Activated naive CD8-positive, alpha-beta T cell (primary cell): Measurements from ENCODE around the gene STK25.
"Not testable (repeated sequence)": the region's sequence is repeated elsewhere in the genome, so short reads cannot be mapped to it uniquely, and the experiment has no call there.

ENCODE experiments used
- H3K27ac Mint-ChIP-seq: one replicate; pipeline ENCODE4 v1.8.0; 2021; ENCODE audit warnings: mixed read lengths
- H3K27me3 Mint-ChIP-seq: one replicate; pipeline ENCODE4 v1.8.0; 2021; ENCODE audit warnings: mixed read lengths
- H3K36me3 Mint-ChIP-seq: one replicate; pipeline ENCODE4 v1.8.0; 2021; ENCODE audit warnings: mixed read lengths
- H3K4me1 Mint-ChIP-seq: one replicate; pipeline ENCODE4 v1.8.0; 2021; ENCODE audit warnings: low read depth, mixed read lengths
- H3K4me3 Mint-ChIP-seq: one replicate; pipeline ENCODE4 v1.8.0; 2021; ENCODE audit warnings: mild to moderate bottlenecking, mixed read lengths
- H3K9me3 Mint-ChIP-seq: one replicate; pipeline ENCODE4 v1.8.0; 2021; ENCODE audit warnings: low read depth, mixed read lengths

The STK25 gene

DNA sequence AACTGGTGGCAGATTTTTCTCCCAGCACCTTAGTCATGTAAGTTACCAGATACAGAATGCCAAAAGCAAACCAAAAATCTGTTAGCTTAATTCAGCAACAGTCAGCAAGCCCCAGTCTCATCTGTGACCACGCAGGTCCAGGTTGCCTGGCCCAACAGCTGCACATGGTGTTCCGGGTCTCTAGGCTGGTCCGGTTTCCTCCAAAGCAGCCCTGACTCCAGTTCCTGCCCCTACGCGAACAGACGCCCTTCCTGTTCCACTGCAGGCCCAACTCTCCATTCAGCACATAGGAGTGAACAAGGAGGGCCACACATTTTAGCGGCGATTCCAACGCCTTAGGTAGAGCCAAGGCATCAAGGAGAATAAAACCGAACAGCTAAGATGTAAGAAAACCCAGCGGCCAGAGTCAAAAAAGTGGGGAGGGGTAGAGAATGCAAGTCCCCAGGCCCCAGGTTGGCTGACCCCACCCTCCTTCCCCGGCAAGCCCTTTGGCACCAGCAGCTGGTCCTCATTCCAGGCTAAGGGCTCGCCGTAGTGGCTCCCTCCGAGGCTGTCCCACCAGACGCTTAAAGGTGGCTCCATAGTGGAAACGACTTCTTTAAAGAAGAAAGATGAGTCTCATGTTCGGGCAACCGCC is 1.5 kb downstream of the STK25 start:
- H3K4me1 Mint-ChIP-seq: peaks cover 18% of the 10 kb centered on the region
- H3K9me3 Mint-ChIP-seq: no peaks in the 10 kb centered on the region
- peak overlapping the region; percentile 58 for H3K27ac Mint-ChIP-seq
- H3K36me3 Mint-ChIP-seq: no peaks in the 10 kb centered on the region
- peak overlapping the region; percentile 87 for H3K4me3 Mint-ChIP-seq
- H3K27me3 Mint-ChIP-seq: no peaks in the 10 kb centered on the region

DNA sequence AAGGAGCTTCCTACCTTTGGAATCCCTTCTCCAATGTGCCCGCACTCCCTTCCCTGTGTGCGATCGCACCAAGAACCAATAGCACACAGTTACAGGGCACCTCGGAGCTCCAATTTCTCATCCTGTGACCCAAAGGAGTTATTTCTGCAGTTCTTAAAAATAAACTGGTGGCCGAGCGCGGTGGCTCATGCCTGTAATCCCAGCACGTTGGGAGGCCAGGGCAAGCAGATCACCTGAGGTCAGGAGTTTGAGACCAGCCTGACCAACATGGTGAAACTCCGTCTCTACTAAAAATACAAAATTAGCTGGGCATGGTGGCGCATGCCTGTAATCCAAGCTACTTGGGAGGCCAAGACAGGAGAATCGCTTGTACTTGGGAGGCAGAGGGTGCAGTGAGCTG is 2.1 kb downstream of the STK25 start:
- not testable (repeated sequence) for H3K9me3 Mint-ChIP-seq, H3K36me3 Mint-ChIP-seq, H3K27ac Mint-ChIP-seq, H3K27me3 Mint-ChIP-seq
- H3K4me1 Mint-ChIP-seq: peaks cover 18% of the 10 kb centered on the region
- H3K4me3 Mint-ChIP-seq: peak overlapping the region; percentile 87

DNA sequence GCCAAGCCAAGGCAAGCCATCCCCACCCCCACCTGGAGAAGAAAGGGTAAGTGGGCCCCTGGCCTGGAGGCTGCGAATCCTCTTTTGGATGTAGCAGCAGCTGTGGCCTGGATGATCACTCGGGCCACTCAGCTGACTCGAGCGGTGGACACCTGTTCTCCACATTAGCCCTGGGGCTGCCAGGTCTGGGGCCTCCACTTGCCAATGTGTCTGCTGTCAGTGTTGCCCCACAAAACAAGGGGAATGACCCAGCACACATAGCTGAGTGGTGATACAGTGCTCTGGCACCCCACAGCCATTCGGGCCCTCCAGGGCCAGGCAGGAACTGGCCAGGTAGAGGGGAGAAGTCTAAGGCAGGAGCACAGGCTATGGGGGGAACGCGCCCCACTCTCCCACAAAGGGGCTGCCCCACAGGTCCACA is 2.6 kb downstream of the STK25 start:
- no peak overlapping the region for H3K27ac Mint-ChIP-seq
- H3K4me3 Mint-ChIP-seq: no peak overlapping the region

DNA sequence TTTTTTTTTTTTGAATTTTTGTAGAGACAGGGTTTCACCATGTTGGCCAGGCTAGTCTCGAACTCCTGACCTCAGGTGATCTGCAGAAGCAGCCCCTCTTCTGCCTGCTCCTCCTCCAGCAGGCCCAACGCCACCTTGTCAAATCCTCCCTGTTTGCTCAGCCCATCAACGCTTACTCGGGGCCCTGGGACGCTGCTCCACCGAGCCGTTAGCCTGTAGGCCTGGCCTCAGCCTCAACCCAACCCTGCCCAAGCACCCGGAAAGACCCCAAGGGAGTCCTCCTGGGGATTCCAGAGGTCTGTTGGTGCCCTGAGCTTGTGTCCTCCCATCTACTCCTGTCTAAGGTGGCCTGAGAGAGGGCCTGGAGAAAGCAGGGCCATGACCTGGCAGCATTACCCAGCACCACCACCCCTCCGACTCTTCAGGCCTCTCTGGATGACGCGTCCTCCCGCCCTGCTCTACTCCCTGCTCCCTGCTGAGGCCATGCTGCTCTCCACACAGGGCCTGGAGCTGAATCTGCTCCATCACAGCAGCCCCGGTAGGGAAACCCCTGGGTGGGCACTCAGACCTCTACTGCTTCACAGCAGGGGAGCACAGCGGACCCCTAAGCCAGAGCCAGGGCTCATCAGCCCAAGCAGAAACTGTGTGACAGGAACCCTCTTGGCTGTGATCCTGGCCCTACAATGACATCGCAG is 3.2 kb downstream of the STK25 start:
- H3K9me3 Mint-ChIP-seq: no peaks in the 10 kb centered on the region
- H3K36me3 Mint-ChIP-seq: no peaks in the 10 kb centered on the region
- no peak overlapping the region for H3K4me3 Mint-ChIP-seq
- no peaks in the 10 kb centered on the region for H3K27me3 Mint-ChIP-seq
- no peak overlapping the region for H3K27ac Mint-ChIP-seq
- peaks cover 17% of the 10 kb centered on the region for H3K4me1 Mint-ChIP-seq

More for the DNA sequence above, 2.6 kb downstream of the STK25 start:
- Mint-ChIP-seq H3K4me1 (peaks cover 17% of the 10 kb centered on the region), H3K36me3 (no peaks in the 10 kb centered on the region), H3K9me3 (no peaks in the 10 kb centered on the region), H3K27me3 (no peaks in the 10 kb centered on the region)

DNA sequence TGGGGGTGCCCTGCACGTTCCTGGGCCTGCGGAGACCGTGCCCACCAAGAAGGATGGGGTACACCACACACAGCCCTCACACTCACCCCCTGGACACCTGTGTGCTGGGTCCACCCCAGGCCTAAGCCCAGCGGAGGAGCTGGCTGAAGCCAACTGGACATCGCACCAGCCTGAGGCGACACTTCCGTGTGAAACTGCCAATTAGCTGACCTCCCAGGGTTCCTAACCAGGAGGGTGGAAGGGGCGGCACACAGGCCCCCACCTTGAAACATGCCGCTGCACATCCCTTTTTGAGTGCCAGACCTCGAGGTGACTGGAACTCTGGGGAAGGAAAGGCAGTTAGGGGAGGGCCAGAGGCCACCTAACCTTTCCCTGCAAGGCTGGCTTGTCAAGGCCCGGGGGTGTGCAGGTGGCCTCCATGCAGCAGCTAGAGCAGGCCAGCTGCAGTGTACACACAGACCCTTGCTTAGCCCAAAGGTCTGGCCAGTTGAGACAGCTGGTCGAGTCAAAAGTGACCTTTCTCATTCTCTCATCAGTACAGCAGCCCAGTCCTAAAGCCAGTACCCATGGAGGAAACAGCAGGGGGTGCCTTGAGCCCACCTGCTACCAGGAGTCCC is 4.5 kb downstream of the STK25 start:
- H3K4me1 Mint-ChIP-seq: peaks cover 9% of the 10 kb centered on the region
- H3K9me3 Mint-ChIP-seq: no peaks in the 10 kb centered on the region
- H3K27ac Mint-ChIP-seq: no peak overlapping the region
- H3K36me3 Mint-ChIP-seq: no peaks in the 10 kb centered on the region
- no peaks in the 10 kb centered on the region for H3K27me3 Mint-ChIP-seq
- H3K4me3 Mint-ChIP-seq: no peak overlapping the region

DNA sequence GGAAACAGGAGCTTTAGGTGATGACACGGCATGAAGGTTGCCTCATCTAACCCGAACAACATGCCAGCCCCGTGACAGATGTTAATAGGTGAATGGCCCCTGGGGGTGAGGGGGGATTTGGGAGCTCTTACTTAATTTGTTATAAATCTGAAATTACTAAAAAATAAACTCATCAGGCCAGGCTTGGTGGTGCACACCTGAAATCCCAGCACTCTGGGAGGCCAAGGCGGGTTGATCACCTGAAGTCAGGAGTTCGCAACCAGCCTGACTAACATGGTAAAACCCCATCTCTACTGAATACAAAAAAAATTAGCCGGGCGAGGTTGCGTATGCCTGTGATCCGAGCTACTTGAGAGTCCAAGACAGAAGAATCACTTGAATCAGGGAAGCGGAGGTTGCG is 6.1 kb downstream of the STK25 start:
- H3K4me1 Mint-ChIP-seq: peaks cover 6% of the 10 kb centered on the region
- H3K36me3 Mint-ChIP-seq: no peaks in the 10 kb centered on the region
- H3K4me3 Mint-ChIP-seq: no peak overlapping the region
- H3K27me3 Mint-ChIP-seq: no peaks in the 10 kb centered on the region
- no peak overlapping the region for H3K27ac Mint-ChIP-seq
- no peaks in the 10 kb centered on the region for H3K9me3 Mint-ChIP-seq

DNA sequence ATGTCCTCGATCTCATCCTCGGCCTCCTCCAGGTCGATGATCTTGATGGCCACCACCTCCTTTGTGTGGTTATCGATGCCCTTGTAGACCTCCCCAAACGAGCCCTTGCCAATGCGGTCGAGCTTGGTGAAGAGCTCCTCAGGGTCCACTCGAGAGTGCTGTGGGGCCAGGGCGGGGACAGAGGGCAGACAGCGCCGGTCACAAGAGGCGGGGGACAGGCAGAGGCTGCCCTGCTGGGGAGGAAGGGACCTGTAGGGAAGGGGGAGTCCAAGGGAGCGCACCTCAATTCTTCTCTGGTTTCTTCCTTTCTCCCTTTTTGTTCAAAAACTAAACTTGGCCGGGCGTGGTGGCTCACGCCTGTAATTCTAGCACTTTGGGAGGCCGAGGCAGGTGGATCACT is 6.8 kb downstream of the STK25 start:
- Mint-ChIP-seq H3K27me3 (no peaks in the 10 kb centered on the region), H3K4me3 (no peak overlapping the region), H3K36me3 (no peaks in the 10 kb centered on the region), H3K4me1 (no peaks in the 10 kb centered on the region), H3K27ac (no peak overlapping the region), H3K9me3 (no peaks in the 10 kb centered on the region)

DNA sequence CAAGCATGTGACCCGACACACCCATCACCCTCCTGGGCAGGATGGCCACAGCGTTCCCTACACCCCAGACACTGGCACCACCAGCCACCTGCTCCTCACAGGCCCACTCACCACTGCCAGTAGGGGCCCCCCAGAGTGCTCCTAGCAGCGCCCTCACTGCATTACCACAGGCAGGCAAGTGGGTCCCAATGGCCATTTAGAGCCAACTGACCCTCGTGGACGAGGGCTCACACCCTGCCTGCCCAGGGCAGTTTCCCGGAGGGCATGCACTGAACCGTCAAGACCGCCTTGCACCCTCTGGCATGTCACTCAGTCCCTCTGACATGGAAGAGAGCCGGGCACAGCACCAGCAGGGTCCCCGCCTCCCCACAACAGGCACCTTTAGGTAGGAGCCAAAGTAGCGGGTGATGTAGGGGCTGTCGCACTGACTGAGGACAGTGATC is 7.3 kb downstream of the STK25 start:
- H3K4me1 Mint-ChIP-seq: no peaks in the 10 kb centered on the region
- no peaks in the 10 kb centered on the region for H3K36me3 Mint-ChIP-seq
- no peaks in the 10 kb centered on the region for H3K27me3 Mint-ChIP-seq
- H3K4me3 Mint-ChIP-seq: no peak overlapping the region
- no peaks in the 10 kb centered on the region for H3K9me3 Mint-ChIP-seq
- no peak overlapping the region for H3K27ac Mint-ChIP-seq

DNA sequence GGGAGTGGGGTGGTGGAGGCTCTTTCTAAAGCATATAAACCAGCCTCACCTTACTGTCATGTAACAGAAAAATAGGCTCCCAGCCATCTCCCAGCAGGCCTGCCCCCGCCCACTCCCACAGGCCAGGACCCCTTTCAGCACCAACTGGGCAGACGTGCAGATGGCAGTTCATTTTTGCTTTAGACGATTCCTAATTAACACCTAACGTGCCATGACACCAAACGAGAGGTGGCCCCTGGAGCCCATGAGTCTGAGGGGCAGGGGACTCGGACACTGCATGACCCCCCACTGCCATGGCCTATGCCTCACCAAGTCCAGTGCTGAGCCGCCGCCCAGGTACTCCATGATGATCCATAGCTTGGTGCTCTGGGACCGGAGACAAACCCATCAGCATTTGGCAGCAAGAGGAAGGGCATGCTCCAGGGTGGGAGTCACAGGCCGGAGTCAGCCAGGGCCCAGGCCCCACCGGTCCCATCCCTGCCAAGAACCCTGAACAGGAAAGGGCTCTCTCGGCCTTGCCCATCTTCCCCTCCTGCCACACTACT is 7.9 kb downstream of the STK25 start:
- H3K4me3 Mint-ChIP-seq: no peak overlapping the region
- no peaks in the 10 kb centered on the region for H3K36me3 Mint-ChIP-seq
- no peaks in the 10 kb centered on the region for H3K27me3 Mint-ChIP-seq
- no peaks in the 10 kb centered on the region for H3K4me1 Mint-ChIP-seq
- no peak overlapping the region for H3K27ac Mint-ChIP-seq
- H3K9me3 Mint-ChIP-seq: no peaks in the 10 kb centered on the region

DNA sequence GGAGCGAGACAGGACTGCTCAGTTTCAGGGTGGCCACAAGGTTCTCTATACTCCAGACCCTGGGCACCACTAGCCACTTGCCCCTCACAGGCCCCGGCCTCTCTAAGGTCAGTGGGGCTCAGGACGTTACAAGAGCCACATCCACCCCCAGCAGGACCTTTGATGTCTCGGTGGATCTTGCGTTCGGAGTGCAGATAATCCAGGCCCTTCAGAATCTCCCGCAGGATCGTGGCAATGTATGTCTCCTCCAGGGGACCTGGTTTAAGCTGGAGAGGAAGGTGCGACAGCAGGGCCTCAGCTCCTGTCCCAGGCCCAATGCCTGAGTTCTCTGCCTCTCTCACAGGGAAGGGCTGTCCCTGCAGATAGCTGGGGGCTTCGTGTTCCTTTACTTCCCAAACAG is 8.4 kb downstream of the STK25 start:
- H3K4me3 Mint-ChIP-seq: no peak overlapping the region
- H3K27ac Mint-ChIP-seq: no peak overlapping the region
- no peaks in the 10 kb centered on the region for H3K9me3 Mint-ChIP-seq
- no peaks in the 10 kb centered on the region for H3K4me1 Mint-ChIP-seq
- H3K27me3 Mint-ChIP-seq: no peaks in the 10 kb centered on the region
- no peaks in the 10 kb centered on the region for H3K36me3 Mint-ChIP-seq

DNA sequence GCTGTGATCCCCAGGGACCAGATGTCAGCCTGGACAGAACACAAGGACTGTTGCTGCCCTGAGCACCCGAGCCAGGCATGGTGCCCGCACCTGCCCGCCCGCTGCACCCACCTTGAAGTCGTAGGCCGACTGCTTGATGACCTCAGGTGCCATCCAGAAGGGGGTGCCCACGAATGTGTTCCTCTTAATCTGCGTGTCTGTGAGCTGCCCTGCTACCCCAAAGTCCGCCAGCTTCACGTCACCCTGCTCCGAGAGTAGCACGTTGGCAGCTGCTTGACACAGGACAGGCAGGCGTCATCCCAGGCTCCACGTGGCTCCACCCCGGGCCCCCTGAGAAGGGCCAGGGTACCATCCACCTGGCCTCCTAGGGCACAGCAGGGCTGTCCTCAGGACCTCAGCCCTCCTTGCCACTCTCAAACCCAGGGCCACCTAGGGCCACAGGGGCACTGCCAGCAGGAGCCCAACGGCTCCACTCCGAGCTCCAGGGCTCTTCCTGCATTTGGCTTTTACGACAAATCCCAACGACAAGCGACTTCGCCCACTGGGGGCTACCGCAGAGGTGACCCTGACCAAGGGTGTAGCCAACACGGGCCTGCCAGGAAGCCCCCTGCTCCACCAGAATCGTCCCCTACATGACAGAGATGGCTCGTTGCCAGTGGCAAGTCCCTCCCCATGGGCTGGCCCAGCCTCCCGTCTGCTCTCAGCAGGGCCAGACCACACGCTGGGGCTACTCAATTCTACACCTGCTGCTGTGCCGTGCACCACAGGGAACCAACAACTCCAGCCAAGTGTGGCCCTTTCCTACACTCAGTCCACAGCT is 9.0 kb downstream of the STK25 start:
- Mint-ChIP-seq H3K4me1 (no peaks in the 10 kb centered on the region), H3K27ac (no peak overlapping the region), H3K27me3 (no peaks in the 10 kb centered on the region), H3K9me3 (no peaks in the 10 kb centered on the region), H3K4me3 (no peak overlapping the region), H3K36me3 (no peaks in the 10 kb centered on the region)

DNA sequence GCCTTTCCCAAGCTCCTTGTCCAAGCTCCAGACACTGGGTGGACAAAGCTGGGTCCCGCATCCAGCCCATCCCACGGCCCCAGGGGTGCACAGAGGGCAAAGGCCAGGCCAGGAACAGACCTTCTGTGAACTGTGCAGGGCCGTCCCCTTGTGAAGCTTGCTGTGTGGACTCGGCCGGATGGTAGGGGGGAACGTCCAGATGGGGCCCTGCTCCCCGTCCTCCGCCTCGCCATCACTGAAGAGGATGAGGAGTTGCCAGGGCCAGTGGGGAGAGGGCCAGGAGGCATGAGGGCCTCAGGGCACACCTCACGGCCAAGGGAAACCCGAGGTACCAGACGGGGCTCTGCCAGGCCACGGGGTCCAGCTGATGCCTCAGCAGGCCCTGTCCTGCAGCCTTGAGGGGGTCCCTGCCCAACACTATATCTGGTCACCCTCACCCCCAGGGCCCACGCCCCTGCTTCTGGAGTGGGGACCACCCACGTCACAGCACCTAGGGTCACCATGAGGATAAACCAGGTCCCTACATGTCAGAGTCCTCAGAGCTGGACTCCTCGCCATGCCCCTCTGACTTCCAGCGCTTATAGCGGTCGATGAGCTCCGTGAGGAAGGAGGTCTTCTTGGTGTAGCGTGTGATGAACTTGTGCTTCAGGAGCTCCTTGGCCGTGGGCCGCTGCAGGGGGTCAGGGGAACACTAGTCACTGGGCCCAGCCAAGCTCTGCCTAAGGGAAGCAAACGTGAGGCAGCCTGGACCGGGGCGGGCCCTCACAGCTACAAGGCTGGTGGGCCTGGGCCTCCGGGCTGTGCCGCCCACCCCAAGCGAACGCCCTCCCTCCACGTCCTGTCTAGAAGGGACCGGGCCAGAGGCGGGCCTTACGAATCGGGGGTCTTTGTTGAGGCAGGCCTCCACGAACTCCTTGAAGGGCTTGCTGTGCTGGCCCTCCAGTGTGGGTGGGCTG is 10.0 kb downstream of the STK25 start:
- Mint-ChIP-seq H3K9me3 (no peaks in the 10 kb centered on the region), H3K4me1 (no peaks in the 10 kb centered on the region), H3K4me3 (no peak overlapping the region), H3K27ac (no peak overlapping the region), H3K36me3 (no peaks in the 10 kb centered on the region), H3K27me3 (no peaks in the 10 kb centered on the region)

DNA sequence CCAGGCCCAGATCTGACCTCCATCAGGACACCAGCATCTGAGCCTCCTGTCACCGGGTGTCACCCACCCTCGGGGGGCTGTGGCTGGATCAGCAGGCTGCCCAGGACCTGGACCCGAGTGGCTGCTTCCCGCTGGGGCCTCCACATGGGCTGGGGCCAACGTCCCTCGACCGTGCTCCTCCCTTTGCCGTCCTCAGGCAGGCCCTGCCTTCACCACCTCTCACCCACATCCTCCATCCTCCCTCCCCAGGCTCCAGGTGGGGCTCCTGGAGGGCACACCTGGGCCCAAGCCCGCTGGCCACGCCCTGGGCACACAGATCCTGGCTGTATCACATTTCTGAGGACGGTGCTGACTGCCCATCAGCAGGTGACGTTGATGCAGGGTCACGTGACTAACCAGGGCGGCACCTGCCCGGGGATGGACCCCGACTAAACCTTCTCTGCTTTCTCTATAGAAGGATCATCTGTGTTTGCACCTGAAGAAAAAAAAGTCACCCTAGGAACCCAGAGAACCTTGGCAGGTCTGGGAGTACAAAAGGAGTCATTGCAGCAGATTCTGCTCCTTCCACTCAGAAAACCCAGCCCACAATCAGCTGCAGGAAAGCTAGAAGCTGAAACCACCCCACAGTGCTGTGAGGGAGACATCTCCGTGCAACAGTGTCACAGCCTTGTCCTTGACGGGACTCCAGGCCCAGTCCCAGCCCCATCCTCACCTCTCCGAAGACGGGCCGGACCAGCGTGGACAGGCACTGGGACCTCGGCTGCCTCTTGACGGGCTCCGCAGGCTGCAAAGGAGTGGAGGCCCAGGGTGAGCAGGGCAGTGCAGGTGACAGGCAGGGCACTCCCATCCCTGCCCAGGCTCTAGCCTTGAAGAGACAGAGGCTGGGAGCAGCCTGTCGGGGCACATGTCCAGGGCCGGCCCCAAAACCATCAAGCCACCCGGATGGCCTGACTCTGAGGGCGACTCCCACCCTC is 11.2 kb downstream of the STK25 start:
- Mint-ChIP-seq H3K36me3 (no peaks in the 10 kb centered on the region), H3K4me3 (no peak overlapping the region), H3K27me3 (no peaks in the 10 kb centered on the region), H3K27ac (no peak overlapping the region), H3K4me1 (no peaks in the 10 kb centered on the region), H3K9me3 (no peaks in the 10 kb centered on the region)
